HCT116 (cell line): ENCODE results near the gene E2F1.

Experiments used
- CTCF ChIP-seq, 3 experiments: fragments of 200-600 bp in 1 of 3; sonication (generic) in 1 of 3; IDR thresholded peaks in 2 of 3; conservative IDR thresholded peaks in 1 of 3; 2 replicates each; pipeline ENCODE4 v1.5.1; 2012 to 2017; ENCODE audit warnings: low read depth in 2 of 3, low read length in 2 of 3, antibody characterized with exemption in 1 of 3, borderline replicate concordance in 1 of 3, control low read depth in 1 of 3, mild to moderate bottlenecking in 1 of 3, mixed read lengths in 1 of 3, mixed run types in 1 of 3, moderate library complexity in 1 of 3; ENCODE audit not compliant: insufficient read depth in 1 of 3
- EZH2 ChIP-seq: fragments of 200-600 bp; sonication (generic); IDR thresholded peaks from 2 replicates; pipeline ENCODE4 v1.6.1; 2017; ENCODE audit warnings: antibody characterized with exemption, mixed run types
- EZH2phosphoT487 ChIP-seq: fragments of 200-600 bp; IDR thresholded peaks from 2 replicates; pipeline ENCODE4 v1.6.1; 2018; ENCODE audit warnings: antibody characterized with exemption, borderline replicate concordance
- POLR2A ChIP-seq: IDR thresholded peaks from 2 replicates; pipeline ENCODE4 v1.7.0; 2011; ENCODE audit warnings: borderline replicate concordance; ENCODE audit not compliant: insufficient read depth, insufficient read length; ENCODE audit errors: extremely low read depth
- SP1 ChIP-seq: IDR thresholded peaks from 2 replicates; pipeline ENCODE4 v1.6.1; 2012; ENCODE audit warnings: low read depth
- YY1 ChIP-seq: IDR thresholded peaks from 2 replicates; pipeline ENCODE4 v1.6.1; 2011; ENCODE audit warnings: low read length, low read depth, moderate library complexity, mild to moderate bottlenecking; ENCODE audit not compliant: insufficient replicate concordance; ENCODE audit errors: extremely low read depth
- ZFX ChIP-seq: fragments of 450-650 bp; IDR thresholded peaks from 2 replicates; pipeline ENCODE4 v1.6.1; 2017

GRCh38 chr20:33668466-33669155 lies 17.6 kb downstream of the E2F1 start:
- no peak for TF ChIP-seq CTCF (IDR thresholded peaks at IDR 0.05 in 2 of 3, conservative IDR thresholded peaks at IDR 0.05 in 1 of 3; ENCODE audit: borderline replicate concordance in 1 of 3, insufficient read depth in 1 of 3, low read depth in 2 of 3, low read length in 2 of 3)
- TF ChIP-seq YY1, result no peak
- TF ChIP-seq SP1, result no peak
- TF ChIP-seq POLR2A, result no peak
- no peak for TF ChIP-seq ZFX
- no peak for TF ChIP-seq EZH2
- no peak for TF ChIP-seq EZH2phosphoT487
